PC-9 (cell line): ENCODE results near the gene EMD.

Source experiments
- EZH2 ChIP-seq: fragments of 200-600 bp; sonication (generic); IDR thresholded peaks from 2 replicates; pipeline ENCODE4 v1.8.0; 2017; ENCODE audit warnings: antibody characterized with exemption, low read depth
- TF ChIP-seq, protein P1 (sequence below): fragments of 200-600 bp; sonication (generic); conservative IDR thresholded peaks from 2 replicates; pipeline ENCODE4 v1.6.1; 2017; ENCODE audit warnings: mixed run types, antibody characterized with exemption, mild to moderate bottlenecking, moderate library complexity

DNA sequence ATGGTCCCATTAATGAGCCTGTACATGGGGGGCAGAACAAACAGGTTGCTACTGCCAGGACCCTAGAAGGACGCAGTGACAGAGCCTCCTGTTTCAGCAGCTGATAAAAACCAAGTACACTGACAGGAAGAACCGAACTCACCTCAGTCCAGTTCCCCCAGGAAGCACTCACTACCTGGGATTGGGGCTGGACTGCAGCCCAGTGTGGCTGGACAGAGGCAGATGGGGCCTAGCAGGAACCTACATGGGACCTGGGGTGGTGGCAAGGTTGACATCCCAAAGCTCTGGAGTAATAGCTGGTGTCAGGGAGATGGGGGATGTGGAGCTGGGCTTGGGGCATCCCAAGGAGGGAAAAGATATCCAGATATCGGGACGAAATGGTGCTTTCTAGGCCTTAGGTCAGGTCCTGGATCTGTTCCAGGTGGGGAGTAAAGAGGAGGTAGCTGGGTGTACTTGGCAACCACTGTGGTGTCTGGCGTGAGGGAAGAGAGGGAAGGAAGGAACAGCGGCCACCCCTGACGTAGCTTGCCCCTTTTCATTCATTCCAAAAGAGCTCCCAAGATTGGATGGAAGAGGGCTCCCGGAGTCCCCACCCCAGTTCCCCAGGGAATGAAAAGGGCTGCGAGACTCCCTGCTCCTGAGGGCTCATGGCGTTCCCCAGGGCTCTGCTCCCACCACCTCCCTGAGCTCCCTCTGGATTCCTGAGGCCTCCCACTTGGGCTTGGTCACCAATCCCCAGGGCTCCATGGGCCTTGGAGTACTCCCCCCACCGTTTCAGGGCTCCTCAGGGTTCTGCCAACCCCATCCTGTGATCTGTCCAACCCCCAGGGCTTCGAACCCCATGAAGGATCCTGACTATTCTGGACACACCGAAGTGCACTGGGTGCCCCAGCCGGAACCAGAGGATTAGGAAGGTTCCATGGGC lies 4.5 kb downstream of the EMD start:
- TF ChIP-seq, protein P1, sequence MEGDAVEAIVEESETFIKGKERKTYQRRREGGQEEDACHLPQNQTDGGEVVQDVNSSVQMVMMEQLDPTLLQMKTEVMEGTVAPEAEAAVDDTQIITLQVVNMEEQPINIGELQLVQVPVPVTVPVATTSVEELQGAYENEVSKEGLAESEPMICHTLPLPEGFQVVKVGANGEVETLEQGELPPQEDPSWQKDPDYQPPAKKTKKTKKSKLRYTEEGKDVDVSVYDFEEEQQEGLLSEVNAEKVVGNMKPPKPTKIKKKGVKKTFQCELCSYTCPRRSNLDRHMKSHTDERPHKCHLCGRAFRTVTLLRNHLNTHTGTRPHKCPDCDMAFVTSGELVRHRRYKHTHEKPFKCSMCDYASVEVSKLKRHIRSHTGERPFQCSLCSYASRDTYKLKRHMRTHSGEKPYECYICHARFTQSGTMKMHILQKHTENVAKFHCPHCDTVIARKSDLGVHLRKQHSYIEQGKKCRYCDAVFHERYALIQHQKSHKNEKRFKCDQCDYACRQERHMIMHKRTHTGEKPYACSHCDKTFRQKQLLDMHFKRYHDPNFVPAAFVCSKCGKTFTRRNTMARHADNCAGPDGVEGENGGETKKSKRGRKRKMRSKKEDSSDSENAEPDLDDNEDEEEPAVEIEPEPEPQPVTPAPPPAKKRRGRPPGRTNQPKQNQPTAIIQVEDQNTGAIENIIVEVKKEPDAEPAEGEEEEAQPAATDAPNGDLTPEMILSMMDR, result no peak
- no peak for TF ChIP-seq EZH2
